Peyer's patch (tissue), 4 donors: Measurements from ENCODE around the gene STAU1. TPM values are rescaled to one million over a fixed set of nuclear protein-coding genes. Genes with fewer than 3 reads are reported as not detected.
"Not testable (repeated sequence)": the region's sequence is repeated elsewhere in the genome, so short reads cannot be mapped to it uniquely, and the experiment has no call there.

Experiments used
- DNase-seq, 3 donors: peaks; one replicate each; pipeline ENCODE4 v3.0.0-alpha.2; 2017 to 2019
- H3K27ac ChIP-seq, 4 donors: fragments of 200-600 bp; sonication (generic); one replicate each; pipeline ENCODE4 v1.5.1; 2016 to 2019
- H3K27me3 ChIP-seq, 2 donors: fragments of 200-600 bp; sonication (generic); one replicate each; pipeline ENCODE4 v1.5.1; 2019
- H3K36me3 ChIP-seq, 3 donors: fragments of 200-600 bp; sonication (generic); one replicate each; pipeline ENCODE4 v1.5.1; 2016 to 2019
- H3K4me1 ChIP-seq, 4 donors: fragments of 200-600 bp; sonication (generic); one replicate each; pipeline ENCODE4 v1.5.1; 2016 to 2019
- H3K4me3 ChIP-seq, 4 donors: fragments of 200-600 bp; sonication (generic); 1 replicate in 3 of 4; 2 replicates in 1 of 4; pipeline ENCODE4 v1.5.1; 2016 to 2019; ENCODE audit warnings: mild to moderate bottlenecking in 1 of 4
- H3K9me3 ChIP-seq, 4 donors: fragments of 200-600 bp; sonication (generic); one replicate each; pipeline ENCODE4 v1.5.1; 2016 to 2019; ENCODE audit warnings: mild to moderate bottlenecking in 1 of 4
- CTCF ChIP-seq, 6 experiments: fragments of 450-650 bp in 4 of 6; fragments of 200-600 bp in 2 of 6; sonication (generic) in 1 of 6; IDR thresholded peaks; one replicate each; pipeline ENCODE4 v1.5.1; 2017 to 2019; ENCODE audit warnings: antibody characterized with exemption in 6 of 6, mild to moderate bottlenecking in 3 of 6, moderate library complexity in 1 of 6
- POLR2A ChIP-seq, 2 donors: fragments of 450-650 bp; IDR thresholded peaks; one replicate each; pipeline ENCODE4 v1.5.1; 2017; ENCODE audit warnings: antibody characterized with exemption in 2 of 2, mild to moderate bottlenecking in 2 of 2, moderate library complexity in 2 of 2
- total RNA-seq, 4 donors: library from RNA; depleted of rRNA; stranded (reverse); fragments of >200 nt; gene quantifications; one replicate each; pipeline ENCODE4 v1.1.0, GENCODE V29; 2016

Gene STAU1
- total RNA-seq, 4 donors from 2014 or later: 58.6 to 82.4 (median 75.2) TPM

GRCh38 chr20:49225896-49226295 lies 37.8 kb upstream of the STAU1 start:
- H3K9me3 ChIP-seq: no peaks in the 10 kb centered on the region
- peaks cover 0 to 14% (median 3%) of the 10 kb centered on the region in 4 donors for H3K4me1 ChIP-seq
- H3K36me3 ChIP-seq: peaks cover 0 to 90% (median 0%) of the 10 kb centered on the region in 3 donors
- no peak overlapping the region for H3K27ac ChIP-seq
- DNase-seq: no peak
- TF ChIP-seq CTCF (IDR thresholded peaks at IDR 0.05) (no peak), POLR2A (IDR thresholded peaks at IDR 0.05) (no peak)
- no peak overlapping the region for H3K4me3 ChIP-seq
- no peaks in the 10 kb centered on the region for H3K27me3 ChIP-seq

- TF ChIP-seq CTCF (IDR thresholded peaks at IDR 0.05) (no peak), POLR2A (IDR thresholded peaks at IDR 0.05) (no peak)
- peak overlapping the region; percentile 85 to 95 (median 92) for H3K27ac ChIP-seq
- DNase-seq: no peak
- H3K9me3 ChIP-seq: no peaks in the 10 kb centered on the region
- no peaks in the 10 kb centered on the region for H3K27me3 ChIP-seq
- H3K4me3 ChIP-seq: peak overlapping the region; percentile 63 to 89 (median 72)
- H3K36me3 ChIP-seq: peaks cover 0 to 39% (median 0%) of the 10 kb centered on the region in 3 donors
- H3K4me1 ChIP-seq: peaks cover 0 to 7% (median 3%) of the 10 kb centered on the region in 4 donors
Measured at GRCh38 chr20:49219924-49220831, 32.0 kb upstream of the STAU1 start.

- H3K27me3 ChIP-seq: no peaks in the 10 kb centered on the region
- H3K4me3 ChIP-seq: peak within 1 kb of the TSS; percentile 63 to 89 (median 72)
- peak within 1 kb of the TSS; percentile 85 to 95 (median 92) for H3K27ac ChIP-seq
- H3K4me1 ChIP-seq: peaks cover 0 to 7% (median 3%) of the 10 kb centered on the region in 4 donors
- peak; percentile 97 to 99 (median 97) for DNase-seq
- no peaks in the 10 kb centered on the region for H3K9me3 ChIP-seq
- TF ChIP-seq POLR2A (IDR thresholded peaks at IDR 0.05): peak; percentile 70 to 83
- no peak for TF ChIP-seq CTCF (IDR thresholded peaks at IDR 0.05)
- H3K36me3 ChIP-seq: peaks cover 0 to 30% (median 0%) of the 10 kb centered on the region in 3 donors
Measured at GRCh38 chr20:49219091-49219923, 31.2 kb upstream of the STAU1 start, which contains the start of gene DDX27. DDX27 (plus strand) TSS chr20:49219416; CDS start chr20:49219449, 33 bp downstream.

GRCh38 chr20:49218739-49219090 lies 30.6 kb upstream of the STAU1 start:
- DNase-seq: peak; percentile 25 to 68 (median 56)
- H3K4me1 ChIP-seq, H3K9me3 ChIP-seq, H3K27me3 ChIP-seq: not testable (repeated sequence)
- Histone ChIP-seq H3K4me3 (peak overlapping the region in 3 of 4 donors; percentile 63 to 89 (median 74)), H3K36me3 (peaks cover 0 to 24% (median 0%) of the 10 kb centered on the region in 3 donors), H3K27ac (peak overlapping the region; percentile 85 to 95 (median 92))

- Histone ChIP-seq H3K4me3 (peak overlapping the region in 1 of 4 donors; percentile 26), H3K4me1 (peaks cover 0 to 7% (median 3%) of the 10 kb centered on the region in 4 donors), H3K9me3 (no peaks in the 10 kb centered on the region), H3K27ac (peak overlapping the region in 1 of 4 donors; percentile 25), H3K27me3 (no peaks in the 10 kb centered on the region), H3K36me3 (peaks cover 0 to 8% (median 0%) of the 10 kb centered on the region in 3 donors)
- DNase-seq: peak; percentile 95 to 98 (median 98)
- TF ChIP-seq POLR2A (IDR thresholded peaks at IDR 0.05) (no peak), CTCF (IDR thresholded peaks at IDR 0.05) (peak; percentile 83 to 94 (median 92))
Measured at GRCh38 chr20:49216991-49217578, 29.0 kb upstream of the STAU1 start.
